GM12801 (cell line): ENCODE measurements around the gene ABCB10.

ENCODE experiments used
- TF ChIP-seq, protein P1 (sequence below): IDR thresholded peaks from one replicate; pipeline ENCODE4 v1.5.1; 2011; ENCODE audit warnings: control low read depth; ENCODE audit not compliant: insufficient read length; ENCODE audit errors: extremely low read depth

ABCB10 gene

DNA sequence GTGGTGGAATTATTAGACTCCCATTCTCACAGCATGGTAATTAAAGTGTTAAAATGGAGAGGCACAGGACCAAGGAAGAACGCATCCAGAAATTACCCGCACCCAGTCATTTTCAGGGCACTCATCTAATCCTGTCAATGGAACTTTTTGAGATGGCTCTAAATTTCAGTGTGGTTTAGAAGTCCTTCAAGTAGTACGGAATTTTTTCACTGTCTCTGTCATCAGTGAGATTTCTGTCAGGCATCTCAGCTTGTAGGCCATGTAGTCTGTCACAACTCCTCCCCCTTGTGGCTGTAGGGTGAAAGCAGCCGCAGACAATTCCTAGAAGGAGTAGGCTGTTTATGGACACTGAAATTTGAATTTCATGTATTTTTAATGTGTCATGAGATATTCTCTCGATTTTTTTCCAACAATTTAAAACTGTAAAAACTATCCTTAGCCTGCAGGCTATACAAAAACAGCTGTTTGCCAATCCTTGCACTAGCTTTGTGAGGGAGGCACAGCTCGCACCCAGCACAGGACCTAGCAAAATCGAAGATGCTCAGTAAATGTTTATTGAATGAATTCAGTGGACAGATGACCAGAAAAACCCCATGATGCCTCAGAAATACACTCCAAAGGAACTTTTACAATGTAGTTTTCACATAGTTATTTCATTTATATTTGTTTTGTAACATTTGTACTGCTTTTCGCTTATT lies 43.8 kb downstream of the ABCB10 start:
- TF ChIP-seq, protein P1, sequence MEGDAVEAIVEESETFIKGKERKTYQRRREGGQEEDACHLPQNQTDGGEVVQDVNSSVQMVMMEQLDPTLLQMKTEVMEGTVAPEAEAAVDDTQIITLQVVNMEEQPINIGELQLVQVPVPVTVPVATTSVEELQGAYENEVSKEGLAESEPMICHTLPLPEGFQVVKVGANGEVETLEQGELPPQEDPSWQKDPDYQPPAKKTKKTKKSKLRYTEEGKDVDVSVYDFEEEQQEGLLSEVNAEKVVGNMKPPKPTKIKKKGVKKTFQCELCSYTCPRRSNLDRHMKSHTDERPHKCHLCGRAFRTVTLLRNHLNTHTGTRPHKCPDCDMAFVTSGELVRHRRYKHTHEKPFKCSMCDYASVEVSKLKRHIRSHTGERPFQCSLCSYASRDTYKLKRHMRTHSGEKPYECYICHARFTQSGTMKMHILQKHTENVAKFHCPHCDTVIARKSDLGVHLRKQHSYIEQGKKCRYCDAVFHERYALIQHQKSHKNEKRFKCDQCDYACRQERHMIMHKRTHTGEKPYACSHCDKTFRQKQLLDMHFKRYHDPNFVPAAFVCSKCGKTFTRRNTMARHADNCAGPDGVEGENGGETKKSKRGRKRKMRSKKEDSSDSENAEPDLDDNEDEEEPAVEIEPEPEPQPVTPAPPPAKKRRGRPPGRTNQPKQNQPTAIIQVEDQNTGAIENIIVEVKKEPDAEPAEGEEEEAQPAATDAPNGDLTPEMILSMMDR = no peak

DNA sequence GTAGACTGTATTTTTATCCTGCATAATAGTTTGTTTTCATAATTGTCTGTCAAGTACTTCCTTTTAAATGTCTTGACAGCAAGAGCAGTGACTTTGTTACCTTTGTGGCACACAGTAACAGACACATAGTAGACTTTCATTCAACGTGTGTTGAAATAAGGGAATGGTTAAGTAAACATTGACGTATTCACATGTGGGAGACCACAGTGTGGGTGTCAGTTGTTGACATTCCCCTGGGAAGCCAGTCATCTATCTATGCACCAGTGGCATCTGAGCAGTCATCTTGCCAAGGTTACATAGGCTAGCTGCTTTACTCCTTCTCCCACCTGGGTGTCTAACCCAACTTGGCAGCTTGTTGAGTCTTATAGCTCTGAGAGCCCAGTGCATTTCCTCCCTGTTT lies 48.9 kb downstream of the ABCB10 start:
- TF ChIP-seq, protein P1 = no peak

DNA sequence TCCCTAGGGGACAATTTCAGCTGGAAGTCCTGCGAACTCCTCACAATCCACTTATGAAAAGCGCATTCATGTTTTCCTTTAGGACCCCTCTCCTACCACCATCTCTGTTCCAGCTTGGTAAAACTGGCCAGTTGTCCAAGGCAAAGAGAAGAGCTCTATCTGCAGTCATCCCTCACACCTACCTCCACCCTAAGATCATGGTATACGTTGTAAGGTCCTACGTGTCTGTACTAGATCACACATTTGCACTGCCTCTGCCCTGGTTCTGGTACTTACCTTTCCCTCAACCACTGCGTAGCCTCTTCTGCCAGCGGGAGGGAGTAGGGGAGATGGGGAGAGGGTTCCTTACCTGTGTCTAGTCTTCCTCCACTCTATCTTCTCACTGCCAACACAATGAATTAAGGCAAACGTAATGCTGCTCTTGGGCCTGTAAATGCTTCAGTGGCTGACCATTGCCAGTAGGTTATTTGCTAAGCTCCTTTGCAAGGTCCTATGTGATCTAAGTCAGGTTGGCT lies 49.6 kb downstream of the ABCB10 start:
- TF ChIP-seq, protein P1 = no peak

DNA sequence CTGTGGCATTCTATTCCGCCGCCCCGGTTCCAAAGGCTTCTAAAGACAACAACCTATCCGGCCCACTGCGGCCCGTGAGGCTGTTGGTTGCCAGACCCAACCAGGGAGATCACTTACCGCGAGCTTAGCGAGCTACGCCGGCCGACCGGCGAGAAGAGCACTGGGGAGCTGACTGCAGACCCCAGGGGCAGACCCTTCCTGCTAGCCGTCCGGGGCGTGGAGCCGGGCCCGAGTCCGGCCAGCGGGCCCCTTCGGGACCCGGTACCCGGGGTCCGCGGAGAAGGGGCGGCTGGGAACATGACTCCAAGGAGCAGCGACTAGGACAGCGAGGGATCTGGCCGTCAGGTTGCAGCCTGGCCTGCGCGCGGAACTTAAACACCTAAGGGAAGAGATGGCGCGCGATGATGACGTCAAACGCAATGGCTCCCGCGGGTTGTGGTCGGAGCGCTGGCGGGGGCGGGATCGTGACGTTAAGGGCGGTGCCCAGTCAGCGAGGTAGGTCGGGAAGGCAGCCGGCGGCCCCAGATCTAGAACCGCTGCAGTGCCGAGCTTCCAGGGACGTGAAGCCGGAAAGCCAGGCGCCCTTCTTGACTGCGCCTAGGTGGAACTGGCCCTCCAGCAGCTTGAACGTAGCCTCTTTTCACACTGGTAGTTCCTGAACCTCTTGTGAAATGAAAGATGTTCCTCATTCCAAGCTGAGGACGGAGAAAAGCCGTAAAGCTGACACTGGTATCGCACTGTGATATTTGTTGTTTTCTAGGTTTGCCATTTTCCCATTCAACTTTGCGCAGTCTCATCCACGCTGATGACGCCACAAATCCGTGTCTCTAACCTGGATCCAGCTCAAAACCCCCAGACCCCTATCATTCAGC lies 50.3 kb downstream of the ABCB10 start, which contains the start of gene NUP133:
Gene NUP133, minus strand, starts transcription at position 391 of the 872 bp plus-strand sequence. Its CDS starts 92 bp downstream, at position 299.
- TF ChIP-seq, protein P1 = no peak

DNA sequence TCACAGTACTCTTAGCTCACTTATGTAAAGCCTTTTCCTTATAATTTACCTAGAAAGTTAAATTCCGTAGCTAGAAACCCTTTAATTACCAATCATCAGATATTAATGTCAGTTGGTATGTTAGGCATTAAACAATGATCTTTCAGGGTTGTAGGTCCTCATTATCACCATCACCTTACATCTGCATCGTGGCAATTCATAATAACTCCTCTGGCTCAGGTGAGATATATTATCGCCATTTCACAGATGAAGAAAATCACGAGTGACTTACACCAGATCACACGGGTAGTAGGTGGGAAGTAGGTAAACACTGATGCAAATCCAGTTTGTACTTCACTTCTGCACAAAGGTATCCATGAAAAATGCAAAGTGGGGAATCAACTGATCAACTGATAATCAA lies 51.0 kb downstream of the ABCB10 start:
- TF ChIP-seq, protein P1 = no peak

DNA sequence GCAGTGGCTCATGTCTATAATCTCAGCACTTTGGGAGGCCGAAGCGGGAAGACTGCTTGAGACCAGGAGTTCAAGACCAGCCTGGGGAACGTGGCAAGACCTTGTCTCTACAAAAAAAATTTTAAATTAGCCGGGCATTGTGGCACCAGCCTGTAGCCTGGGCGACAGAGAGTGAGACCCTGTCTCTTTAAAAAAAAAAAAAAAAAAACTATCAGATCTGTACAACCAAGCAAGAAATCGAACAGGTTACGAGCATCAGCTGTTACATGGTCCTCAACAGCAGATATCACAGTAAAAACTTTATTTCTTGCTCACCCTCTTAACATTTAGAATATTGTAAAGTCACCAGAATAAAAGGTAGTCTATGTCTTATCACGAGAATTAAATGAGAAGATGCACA lies 51.9 kb downstream of the ABCB10 start:
- TF ChIP-seq, protein P1 = no peak

DNA sequence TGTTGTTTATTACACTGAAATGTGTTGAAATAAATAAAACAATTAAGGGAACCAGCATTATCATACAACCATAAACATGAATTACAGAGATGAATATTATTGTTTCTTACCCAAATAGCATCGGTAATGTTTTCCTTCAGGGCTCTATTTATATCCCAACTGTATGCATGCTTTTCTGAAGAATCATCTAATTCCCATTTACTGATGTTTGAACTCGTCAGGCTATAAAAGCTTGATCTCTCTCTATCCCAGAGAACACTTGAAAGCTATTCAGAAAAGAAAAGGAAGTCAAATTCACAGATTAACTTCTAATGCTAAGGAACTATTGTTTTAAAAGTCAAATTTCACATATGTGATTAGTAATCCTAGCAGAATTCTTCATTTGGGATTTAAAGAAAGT lies 62.7 kb downstream of the ABCB10 start:
- TF ChIP-seq, protein P1 = no peak
